Stimulated activated CD4-positive, alpha-beta T cell treated with anti-CD3 and anti-CD28 coated beads, Interleukin-1b, Interleukin-23, amount 100 ng/mL, for 24 hours (primary cell): Measurements from ENCODE around the gene KRTAP16-1.

Experiments used
- DNase-seq, 4 experiments: peaks; one replicate each; pipeline ENCODE4 v3.0.0-alpha.2; 2020; ENCODE audit warnings: low read depth in 4 of 4, low spot score in 1 of 4

Gene KRTAP16-1

DNA sequence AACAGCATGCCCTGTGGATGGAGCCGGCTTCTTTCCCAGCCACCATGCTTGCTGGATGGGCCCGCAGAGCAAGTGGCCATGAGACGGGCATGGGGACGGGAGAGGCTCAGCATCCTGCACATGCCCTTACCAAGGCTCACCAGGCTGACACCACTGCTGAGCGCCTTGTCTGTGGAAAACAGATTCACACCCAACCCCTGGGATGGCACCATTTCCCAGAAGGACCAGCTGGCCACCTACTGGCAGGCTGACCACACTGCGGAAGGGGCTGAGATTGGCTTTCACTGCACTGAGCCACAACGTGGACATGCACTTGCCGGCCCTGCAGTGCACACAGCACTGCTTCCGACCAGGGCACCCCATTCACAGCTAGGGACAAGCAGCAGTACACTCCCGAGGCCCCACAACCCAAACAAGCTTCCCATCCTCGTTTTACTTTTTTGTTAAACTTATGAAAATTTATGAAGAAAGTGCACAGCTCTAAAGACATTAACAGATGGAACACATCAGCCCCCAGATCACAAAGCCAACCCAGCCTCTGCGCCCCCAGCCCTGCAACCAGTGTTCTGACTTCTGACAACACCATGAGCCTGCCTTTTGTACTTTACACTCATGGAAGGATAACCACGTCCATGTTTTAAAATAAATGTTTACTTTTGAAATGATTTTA lies 20.3 kb upstream of the KRTAP16-1 start:
- DNase-seq = no peak

DNA sequence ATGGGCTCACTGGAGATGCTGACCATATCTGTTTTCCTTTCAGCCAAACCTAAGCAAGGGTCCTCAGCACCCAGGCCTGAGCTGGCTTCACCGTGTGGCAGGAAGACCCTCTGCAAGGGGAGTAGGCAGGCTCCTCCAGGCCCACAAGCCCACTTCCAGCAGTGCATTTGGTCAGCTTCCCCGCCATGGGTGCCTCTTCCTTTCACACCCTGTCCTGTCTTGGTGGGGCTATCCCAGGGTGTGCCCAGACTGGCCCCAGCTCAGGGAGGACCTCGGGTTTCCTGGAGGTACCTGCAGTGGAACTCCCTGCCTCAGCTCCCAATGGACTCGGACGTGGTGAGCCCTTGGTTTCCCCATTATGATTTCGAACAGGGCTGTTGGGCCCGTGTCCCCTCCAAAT lies 19.1 kb upstream of the KRTAP16-1 start:
- DNase-seq = no peak

DNA sequence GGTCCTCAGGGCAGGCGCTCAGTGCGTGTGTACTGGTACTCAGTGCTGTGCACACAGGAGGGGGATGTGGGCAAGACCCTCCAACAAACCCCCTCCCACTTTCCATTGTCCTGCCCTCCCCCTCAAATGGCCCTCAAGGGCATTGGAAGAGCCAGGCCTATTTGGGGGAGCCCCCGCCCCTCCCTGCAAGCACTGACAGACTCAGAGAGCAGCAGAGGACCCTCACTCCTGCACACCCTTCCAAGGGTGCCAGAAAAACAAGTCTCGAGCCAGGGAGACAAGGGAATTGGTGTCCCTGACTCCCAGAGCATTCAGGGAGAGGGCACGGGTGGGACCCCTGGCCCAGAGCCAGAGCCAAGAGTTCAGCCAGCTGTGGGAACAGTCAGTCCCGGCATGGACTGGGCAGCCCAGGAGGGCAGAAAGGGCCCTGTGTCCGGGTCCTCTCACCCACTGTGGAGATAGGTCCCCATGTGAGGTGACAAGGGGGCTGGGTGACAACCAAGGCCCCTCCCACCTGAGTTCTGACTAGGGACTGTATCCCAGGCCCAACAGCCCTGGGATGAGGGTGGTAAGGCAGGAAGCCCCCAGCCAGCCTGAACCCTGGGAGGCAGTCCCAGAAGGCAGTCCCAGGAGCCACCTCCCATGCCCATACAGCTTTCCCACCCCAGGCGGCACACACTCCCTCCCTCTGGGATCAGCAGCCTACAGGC lies 18.5 kb upstream of the KRTAP16-1 start:
- DNase-seq = no peak

DNA sequence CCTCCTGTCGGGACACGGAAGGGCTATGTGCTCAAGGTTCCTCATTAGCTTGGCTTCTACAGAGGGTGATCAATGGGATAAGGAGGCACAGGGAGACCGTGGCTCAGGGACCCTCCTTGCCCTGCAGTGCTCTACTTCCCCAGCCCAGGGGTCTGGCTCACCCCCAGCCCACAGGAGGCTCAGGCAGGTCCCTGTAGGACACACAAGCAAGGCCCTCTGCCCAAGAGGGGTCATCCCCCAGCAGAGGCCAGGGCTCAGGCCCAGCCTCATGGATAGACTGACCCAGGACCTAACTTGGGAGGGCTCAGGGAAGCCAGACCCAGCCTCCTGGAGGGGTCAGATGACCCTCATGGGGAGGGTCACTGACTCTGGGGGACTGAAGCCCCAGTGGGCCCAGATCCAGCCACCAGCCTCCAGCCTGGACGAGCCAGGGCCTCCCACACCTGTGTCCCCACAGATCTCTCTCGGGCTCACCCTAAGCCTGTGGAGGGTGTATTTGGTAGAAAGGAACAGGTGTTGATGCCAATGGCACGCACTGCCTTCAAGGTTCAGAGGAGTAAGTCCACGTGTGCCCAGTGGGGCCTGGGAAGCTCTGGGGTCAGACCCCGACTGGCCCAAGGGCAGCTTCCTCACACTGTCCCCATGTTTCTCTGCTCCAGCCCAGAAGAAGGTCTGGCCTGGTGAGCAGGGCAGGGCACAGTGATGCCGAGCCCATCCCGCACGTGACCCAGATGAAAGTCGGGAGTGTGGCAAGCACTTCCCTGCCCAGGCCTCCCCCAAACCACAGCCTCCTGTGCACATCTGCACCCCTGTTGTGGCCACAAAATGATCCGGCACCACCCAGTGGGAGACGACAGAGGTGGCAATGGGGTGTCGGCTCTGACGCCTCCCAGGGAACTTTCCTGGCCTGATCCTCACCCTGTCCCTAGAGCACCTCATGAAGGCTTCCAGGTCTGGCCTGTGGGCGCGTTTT lies 17.4 kb upstream of the KRTAP16-1 start:
- no peak for DNase-seq

DNA sequence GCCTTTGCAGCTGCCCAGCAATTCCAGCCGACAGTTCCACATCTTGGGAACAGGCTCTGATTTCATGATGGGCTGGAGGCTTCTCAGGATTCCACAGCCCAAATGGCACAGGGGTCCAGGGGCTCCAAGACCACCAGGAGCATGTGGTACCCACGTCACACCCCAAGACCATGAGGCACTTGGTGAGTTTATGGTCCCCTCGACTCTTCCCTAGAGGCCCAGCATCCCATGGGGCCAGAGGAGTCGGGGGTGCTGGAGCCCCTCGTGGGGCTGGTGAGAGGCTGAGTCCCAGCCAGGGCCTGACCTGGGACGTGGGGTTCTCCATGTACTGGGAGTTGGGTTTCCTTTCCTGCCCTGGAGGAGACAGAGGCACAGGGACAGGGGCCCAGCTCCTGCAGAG lies 16.5 kb upstream of the KRTAP16-1 start:
- no peak for DNase-seq

DNA sequence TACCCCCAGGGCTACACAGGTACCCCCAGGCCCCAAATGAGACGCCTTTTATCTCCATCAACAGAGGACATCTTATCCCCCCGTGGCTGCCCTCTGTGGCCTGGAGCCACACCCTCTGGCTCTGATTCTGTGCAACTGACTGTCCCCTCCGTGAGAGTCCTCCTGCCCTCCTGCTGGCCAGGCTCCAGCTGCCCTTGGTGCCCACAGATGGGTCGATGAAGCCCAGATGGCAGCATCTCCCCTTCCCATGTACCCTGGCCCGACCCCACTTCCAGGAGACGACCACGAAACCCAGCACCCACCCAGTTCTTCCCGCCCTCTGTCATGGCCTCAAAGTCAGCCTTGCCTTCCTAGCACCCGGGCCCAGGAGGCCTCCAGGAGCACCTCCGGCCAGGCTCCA lies 16.0 kb upstream of the KRTAP16-1 start:
- no peak for DNase-seq

DNA sequence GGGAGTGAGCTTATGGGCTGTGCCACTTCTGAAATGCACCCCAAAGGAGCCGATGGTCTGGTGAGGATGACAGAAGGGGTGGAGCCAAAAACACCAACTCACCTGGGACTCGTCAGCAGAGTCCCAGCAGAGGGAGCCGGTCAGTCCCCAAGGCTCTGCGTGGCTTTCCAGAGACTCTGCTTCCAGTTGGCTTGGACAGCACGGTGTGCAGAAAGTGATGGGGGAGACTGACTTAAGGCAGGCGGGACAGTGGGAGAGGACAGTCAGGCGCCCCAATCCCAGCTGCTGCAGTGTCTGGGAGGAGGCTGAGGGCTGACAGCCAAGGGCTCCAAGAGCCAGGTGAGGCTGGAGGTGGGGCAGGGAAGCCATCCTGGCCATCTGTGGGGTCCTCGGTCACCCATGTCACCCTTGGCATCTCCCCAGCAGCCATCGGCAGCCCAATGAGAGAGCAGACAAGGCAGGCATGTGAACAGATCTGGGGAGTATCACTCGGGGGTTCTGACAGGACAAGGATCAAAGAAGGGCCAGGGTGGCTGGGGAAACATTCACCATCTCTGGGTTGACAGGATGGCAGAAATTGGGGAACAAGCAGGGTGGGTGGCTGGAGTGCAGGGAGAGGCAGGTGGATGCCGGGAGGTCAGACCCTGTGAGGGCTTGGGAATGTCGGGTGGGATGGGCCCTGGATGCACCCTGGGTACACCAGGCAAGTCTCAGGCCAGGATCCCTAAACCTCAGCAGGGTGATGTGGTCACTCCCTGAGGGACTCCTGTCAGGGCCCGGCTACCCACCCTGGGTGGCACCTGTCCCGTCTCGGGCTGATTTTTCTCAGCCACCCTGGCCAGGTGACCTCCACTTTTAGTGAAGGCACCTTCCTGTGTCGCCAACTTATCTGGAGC lies 15.3 kb upstream of the KRTAP16-1 start:
- no peak for DNase-seq

DNA sequence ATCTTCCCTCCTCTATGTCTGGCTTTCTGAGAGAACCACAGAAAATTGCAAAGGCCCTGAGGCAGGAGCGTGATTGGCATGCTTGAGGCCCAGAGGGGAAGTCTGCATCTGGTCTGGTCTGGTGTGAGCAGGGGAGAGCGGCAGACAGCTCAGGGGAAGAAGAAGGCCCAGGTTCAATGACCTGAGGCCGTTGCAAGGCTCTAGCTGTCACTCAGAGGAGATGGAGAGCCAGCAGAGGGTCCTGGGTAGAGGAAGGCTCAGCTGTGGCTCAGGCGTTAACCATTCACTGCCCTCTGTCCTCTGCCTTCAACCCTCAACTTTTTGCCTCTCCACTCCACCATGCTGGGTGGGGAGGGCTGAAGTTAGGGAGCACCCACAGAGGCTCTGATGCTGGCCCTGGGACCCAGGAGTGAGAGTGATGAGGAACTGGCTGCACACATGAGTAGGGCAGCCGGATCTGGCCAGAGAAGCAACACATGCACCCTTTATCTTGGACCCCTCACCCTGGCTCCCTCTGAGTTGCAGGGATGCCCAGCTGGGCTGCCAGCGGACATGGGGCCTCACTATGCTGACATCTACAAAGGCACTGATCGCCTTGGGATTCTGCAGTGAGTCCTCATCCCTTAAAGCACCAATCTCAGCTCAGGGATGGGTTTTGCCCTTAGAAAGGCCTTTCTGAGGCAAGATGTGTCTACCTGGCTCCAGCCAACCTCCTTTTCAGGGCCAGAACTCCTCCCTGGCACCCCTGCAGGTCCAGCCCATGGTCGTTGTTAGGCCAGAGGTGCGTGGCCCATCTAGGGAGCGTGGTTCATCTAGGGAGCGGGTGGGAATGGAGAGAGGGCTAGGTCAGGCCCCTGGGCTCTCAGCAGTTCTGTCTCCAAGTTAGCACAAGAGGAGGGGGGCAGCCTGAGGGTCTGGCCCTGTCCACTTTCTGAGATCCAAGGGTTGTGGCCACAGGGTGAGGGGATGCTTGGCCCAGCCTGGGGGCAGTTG lies 14.1 kb upstream of the KRTAP16-1 start:
- DNase-seq = no peak

DNA sequence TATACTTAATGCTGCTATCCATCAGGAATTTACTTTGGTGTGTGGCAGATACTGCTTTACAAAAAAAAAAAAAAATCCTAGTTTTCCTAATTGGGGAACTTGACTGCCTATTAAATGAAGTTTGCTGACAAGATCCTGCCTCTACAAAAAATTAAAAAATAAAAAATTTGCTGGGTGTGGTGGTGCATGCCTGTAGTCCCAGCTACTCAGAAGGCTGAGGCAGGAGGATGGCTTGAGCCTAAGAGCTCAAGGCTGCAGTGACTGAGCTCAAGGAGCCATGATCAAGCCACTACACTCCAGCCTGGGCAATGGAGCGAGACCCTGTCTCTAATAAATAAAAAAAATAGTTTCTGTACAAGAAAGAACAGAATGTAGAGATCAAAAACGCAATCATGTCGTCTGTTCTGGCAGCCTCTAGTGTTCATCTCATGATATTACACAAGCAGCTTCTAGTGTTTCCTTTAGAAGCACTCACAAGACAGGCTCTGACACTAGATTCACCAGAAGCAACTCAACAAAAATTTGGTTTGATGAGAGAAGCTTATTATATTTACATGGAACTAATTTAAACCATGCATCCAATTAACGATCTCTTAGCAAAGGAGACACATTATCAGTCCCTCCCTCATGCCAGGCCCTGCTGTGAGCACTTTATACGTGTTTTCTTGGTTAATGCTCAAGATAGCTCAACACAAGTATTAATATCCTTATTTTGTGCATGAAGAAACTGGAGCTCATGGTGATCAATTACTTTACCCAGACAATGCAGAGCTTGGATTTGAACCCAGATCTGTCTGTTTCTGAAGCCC lies 13.2 kb upstream of the KRTAP16-1 start:
- DNase-seq = no peak

DNA sequence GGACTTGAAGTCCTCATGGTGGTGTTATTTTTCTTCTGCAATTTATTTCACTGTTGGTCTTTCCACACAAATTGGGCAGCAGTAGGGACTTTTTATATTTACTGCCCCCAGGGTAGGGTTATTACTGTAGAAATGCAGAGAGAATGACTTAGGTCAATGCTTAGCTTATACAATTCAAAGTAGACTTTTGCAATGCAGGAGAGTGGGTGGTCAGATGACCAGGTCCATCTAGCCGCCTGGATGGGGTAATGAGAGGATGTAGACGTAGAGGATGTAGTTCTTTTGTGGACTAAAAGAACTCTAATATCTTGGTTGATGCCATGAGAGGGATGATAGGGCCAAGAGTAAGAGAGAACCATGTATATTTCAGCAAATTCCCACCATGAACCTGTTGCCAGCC lies 9.1 kb upstream of the KRTAP16-1 start:
- DNase-seq = no peak

DNA sequence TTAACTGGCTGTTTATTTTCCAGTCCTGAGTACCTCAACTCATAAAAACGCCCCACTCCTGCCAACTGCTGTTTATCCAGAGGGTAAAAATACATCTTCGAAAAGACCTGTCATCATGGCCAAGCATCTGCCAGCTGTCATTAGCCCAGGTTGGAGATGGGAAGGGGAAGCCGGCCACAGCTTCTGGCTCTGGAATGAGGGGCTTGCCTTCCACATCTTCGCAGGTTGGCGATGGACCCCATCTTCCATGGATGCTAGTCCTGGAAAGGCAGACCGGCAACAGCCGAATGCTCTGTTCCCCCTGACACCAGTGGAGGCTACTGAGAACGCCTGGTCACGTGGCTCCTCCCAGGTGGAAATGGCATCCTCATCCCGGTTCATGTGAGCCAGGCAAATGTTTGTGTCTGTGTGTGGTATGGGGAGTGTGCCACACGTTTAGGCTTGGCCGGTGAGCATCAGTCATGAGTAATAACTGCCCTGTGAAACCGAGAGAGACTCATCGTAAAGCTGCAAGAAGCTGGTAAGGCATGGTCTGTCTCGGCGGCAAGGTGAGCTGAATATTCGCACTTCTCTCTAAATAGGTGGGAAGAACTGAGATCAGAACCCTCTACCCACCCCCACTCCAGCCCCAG lies 6.8 kb upstream of the KRTAP16-1 start:
- DNase-seq = no peak

DNA sequence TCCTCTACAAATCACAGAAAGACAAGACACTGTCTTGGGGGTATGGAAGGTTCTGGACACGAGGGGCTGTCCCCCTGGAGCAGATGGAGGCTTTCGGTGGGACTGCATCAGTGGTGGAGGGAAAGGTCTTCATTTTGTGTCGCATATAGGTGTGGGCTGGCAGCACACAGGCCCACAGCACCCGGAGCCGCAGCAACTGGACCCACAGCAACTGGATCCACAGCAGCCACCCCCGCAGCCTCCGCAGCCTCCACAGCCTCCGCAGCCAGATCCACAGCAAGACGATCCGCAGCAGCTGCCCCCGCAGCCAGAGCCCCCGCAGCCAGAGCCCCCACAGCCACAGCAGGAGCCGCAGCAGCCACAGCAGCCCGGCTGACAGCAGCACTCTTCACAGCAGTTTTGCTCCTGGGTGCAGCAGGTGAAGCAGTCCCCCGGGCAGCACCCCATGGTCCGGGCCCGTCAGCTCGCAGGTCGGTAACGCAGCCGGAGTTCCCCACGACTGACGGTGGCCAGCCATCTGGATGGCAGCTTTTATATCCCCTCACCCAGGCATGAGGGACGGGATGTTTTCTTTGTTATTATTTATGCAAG lies 6.2 kb upstream of the KRTAP16-1 start, which contains the start of gene KRTAP17-1:
TSS of gene KRTAP17-1 (minus strand) at position 507 of the 591 bp plus-strand sequence. CDS start at position 447, 60 bp downstream.
- no peak for DNase-seq

DNA sequence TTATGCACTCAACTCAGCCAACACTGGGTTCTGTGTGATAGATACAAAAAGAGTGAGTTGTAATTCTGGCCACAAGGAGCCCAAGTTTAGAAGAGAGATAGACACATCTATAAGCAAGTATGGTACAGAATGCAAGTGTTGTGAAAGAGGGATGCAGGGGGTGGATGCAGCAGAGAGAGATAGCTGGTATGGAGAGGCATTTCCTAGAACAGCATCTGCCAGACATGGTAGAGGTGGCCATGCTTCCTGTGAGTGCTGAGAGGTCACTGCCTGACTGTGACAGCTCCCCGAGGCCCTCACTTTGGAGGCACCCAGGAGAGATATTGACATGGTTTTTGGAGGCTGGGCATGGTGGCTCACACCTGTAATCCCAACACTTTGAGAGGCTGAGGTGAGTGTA lies 2.0 kb upstream of the KRTAP16-1 start:
- DNase-seq = no peak

DNA sequence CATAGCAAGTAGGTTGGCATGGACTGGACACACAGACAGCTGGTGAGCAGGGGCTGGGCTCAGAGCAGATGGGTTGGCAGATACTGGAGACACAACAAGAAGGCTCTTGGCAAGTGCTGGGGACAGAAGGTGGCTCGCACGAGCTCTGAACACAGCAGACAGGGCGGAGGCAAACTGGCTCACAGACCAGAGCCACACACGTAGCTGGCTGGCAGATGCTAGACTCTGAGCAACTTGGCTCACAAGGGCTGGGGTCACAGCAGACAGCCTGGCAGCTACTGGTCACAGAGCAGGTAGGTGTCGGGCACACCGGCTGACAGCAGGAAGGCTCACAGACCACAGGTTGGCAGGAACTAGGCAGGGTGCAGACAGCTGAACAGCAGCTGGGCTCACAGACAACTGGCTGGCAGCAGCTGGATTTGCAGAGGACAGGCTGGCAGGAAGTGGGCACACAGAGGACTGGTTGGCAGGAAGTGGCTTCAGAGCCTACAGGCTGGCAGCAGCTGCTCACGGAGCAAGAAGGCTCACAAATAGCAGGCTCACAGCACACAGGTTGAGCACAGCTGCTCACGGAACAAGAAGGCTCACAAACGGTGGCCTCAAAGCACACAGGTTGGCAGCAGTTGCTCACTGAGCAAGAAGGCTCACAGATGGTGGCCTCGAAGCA lies 725 bp downstream of the KRTAP16-1 start:
- DNase-seq = peak in 2 of 4 experiments; percentile 10 to 27

DNA sequence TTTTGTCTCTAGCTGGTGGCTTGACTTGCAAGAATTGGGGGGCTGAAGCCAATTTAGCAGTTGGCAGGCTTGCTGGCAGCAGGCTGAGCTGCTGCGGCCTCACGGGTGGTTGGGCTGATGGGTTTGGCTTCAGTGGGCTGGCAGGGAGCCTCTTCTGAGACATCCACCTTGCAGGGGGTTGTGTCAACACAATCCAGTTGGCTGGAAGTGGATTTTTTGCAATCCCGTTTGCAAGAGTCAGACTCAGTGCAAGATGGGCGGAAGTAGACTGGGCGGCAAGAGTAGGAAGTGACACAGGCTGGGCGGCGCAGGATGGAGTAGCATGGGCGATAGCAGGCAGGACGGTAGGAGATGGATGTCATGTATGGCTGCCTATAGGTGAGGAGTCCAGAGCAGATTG lies 1.5 kb downstream of the KRTAP16-1 start:
- no peak for DNase-seq

DNA sequence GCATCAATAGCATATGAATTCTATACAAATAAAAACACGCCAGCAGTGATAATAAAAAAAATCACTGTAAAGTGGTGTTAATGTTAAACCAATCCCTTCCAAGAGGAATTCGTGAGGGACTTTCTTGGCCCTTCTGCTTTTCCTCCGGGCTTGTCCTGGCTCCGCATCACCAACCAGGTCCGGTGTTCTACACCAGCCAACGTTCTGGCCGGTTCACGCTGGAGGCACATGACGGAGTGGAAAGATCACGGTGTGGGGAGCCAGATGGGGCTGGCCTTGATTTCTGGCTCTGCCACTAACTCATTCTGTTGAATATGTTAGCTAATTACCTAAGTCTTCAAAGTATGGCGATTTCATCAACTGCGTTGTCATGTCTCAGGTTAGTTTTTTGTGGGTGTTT lies 5.0 kb downstream of the KRTAP16-1 start:
- DNase-seq = no peak

DNA sequence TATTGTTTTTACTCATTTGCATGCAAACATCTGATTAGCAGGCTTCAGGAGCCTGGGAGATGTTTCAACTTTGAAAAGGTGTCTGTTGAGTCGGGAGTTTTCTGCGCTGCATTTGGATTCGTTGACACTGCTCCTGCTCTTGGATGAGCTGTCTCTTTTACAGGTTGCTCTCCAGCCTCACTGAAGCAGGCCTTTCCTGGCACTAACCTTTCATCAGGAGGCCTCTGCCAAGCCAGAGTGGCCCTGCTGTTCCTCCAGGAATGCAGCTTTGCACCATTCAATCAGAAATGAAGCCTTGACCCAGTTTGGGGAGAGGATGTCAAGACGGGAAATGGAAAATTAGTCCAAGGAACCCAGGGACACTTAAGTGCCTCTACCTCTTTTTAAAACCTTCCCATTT lies 6.1 kb downstream of the KRTAP16-1 start:
- DNase-seq = no peak
